GM21367 (cell line): ENCODE measurements around the gene SYCP3.
"Not testable (repeated sequence)": the region's sequence is repeated elsewhere in the genome, so short reads cannot be mapped to it uniquely, and the experiment has no call there.

Experiments used
- ATAC-seq: cut with Tn5 transposase; IDR thresholded peaks from one replicate; pipeline ENCODE4 v1.9.1; 2021; ENCODE audit not compliant: unreplicated experiment

The SYCP3 gene

DNA sequence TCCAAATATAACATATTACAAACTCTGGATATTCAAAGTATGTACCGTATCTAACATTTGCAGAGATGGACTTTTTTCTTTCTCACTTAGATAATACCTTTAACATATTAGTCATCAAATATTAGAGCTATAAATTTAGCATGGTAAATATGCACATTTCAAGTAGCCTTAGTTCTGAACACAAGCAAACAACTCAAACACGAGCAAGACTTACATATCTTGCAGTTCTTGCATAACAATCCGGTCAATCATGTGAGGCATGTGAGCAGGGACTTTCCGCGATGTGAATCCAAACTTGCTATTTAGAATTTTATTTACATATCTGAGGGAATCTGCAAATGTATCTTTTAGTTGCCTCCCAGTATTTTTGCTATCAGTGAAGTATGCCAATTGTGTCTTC lies 22.1 kb upstream of the SYCP3 start:
- ATAC-seq = no peak

DNA sequence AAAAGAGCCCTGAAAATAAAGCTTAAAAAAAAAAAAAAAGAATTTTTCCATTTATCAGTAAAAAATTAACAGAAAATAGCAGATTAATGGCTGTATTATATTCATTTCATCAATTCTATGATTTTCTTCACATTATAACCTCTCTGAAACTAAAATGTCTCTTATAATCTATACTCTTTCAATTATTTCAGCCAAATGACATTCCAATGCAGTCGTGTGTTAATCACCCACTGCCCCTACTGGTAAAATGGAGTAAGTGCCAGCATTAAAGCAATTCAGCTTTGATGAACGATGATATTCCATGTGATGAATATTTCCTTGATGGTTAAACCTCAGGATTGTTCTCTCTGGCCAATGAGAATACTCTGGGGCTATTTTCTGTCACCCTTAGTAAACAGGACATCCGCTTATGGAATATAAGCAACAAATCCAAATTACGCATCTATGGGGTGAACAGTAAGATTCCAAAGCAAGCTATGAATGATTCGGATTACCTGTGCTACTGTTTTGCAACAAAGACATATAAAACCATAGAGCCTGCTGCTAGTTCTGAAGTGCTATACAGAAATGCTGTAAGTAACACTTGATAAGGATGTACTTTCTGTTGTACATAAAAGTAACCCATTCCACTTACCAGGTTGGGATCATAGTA lies 20.3 kb upstream of the SYCP3 start:
- ATAC-seq = no peak

DNA sequence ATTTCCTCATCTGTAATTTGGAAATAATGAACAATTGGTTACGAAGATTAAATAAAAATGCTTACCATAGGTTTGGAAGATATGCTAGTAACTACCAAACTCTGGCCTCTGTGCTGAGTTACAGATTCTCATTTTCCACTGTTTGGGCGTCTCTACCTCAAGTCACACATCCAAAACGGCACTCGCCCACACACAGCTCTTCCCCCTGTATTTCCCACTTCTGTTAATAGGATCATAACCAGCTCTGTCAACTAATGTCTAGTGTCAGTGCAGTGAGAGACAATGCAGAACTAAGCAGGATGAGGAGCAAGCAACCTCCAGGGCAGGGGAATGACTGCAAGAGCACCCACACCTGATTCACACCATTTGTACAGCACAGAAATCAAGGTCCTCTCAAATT lies 10.9 kb upstream of the SYCP3 start:
- no peak for ATAC-seq

GRCh38 chr12:101749657-101750056 lies 10.4 kb upstream of the SYCP3 start:
- no peak for ATAC-seq

DNA sequence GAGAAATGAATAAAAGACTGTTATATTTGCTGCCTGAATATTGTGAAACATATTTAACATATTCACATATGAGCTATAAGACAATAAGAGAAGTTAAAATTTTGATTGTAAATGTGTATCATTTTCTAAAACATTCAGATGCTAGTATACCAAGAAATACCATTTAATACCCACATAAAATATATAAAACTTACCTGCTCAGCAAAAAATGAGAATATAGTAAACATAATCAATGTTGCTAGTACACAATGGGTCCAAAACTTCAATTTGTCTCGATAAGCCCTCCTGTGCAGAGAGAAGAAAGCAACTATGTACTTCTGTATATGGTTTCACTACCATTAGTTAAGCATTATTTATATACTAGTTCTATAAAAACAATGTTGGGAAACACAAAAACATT lies 9.6 kb upstream of the SYCP3 start:
- no peak for ATAC-seq

DNA sequence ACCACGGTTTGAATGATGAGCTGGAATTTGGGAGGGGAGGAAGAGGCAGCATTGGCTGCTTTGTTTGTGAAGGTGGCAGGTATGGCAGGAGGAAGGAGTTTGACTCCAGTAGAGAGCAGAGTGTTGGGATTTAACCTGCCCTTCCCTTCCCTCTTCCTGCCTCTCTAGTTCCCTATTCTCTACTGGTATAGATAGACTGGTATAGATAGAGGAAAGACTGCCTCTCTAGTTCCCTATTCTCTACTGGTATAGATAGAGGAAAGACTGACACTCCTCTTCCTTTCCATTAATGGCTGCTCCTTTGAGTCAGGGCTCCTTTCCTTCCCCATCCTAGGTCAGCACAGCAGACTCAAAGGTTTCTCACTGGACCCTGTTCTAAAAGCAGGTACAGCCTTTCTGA lies 8.4 kb upstream of the SYCP3 start:
- no peak for ATAC-seq

GRCh38 chr12:101746661-101747060 lies 7.4 kb upstream of the SYCP3 start:
- ATAC-seq = no peak

- ATAC-seq = no peak
Measured at GRCh38 chr12:101746196-101746595, 6.9 kb upstream of the SYCP3 start.

- ATAC-seq = no peak
Measured at GRCh38 chr12:101745481-101745880, 6.2 kb upstream of the SYCP3 start.

DNA sequence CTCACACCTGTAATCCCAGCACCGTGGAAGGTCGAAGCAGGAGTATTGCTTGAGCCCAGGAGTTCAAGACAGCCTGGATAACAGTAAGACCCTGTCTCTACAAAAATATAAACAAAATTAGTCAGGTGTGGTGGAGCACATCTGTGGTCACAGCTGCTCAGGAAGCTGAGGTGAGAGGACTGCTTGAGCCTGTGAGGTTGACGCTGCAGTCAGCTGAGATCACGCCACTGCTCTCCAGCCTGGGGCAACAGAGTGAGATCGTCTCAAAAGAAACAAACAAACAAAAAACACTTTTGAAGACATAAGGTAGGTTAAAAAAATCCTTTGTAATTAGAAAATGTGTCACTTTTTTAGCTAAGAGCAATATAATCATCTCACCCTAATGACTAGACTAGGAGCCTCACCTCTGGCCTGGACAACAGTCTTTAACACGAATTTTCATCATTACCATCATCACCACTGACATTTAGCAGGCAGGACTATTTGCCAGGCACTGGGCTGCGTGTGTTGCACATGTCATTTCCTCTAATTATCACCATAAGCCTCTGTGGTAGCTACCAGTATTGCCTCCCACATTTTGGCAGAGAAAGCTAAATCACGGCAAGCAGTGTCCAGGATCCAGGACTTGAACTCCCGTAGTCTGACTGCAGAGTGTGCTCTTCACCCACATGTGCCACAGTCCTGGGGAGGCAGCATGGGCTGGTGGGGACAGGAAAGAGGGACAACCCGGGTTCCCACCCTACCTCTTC lies 4.6 kb upstream of the SYCP3 start:
- ATAC-seq = peak; percentile 95

- ATAC-seq = no peak
Measured at GRCh38 chr12:101743242-101743641, 4.0 kb upstream of the SYCP3 start.

DNA sequence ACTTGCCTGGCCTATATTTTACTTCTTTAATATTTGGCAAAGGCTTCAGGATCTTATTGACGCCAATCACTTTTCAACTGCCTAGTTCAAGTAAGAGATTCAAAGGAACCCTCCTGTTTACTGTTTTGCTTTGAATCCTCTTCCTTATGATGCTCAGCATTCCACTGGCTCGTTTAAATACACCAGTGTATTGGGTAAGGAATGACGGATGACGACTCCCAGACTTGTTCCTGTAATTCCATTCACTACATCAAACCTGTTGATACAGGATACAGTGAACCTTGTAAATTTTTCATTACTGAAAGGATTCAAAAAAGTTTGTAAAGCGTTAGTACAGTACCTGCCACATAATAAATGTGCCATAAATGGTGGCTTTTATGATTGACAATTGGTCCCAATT lies 1.7 kb upstream of the SYCP3 start:
- ATAC-seq = no peak

- ATAC-seq = no peak
Measured at GRCh38 chr12:101740566-101740965, 1.3 kb upstream of the SYCP3 start.

DNA sequence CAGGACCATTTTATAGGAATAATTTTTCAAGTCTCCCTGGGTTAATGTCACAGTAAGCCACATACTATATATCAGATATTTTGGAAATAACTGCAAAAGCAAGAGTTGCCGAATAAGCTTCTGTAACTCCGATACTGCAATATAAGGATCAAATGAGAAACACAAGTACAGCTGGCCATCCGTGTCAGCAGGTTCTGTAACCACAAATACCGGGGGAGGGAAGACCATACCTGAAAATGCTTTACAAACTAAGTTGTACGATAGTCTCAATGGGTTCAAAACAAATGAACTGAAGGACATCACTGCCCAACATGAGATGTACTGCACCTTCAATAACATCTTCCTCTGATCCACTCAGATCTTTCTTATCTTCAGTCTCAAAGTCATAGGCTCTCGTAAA lies 1.8 kb downstream of the SYCP3 start:
- ATAC-seq = no peak

GRCh38 chr12:101734482-101734881 lies 4.8 kb downstream of the SYCP3 start:
- not testable (repeated sequence) for ATAC-seq

- ATAC-seq = no peak
Measured at GRCh38 chr12:101733166-101733565, 6.1 kb downstream of the SYCP3 start.

- ATAC-seq = no peak
Measured at GRCh38 chr12:101732318-101732717, 6.9 kb downstream of the SYCP3 start.

DNA sequence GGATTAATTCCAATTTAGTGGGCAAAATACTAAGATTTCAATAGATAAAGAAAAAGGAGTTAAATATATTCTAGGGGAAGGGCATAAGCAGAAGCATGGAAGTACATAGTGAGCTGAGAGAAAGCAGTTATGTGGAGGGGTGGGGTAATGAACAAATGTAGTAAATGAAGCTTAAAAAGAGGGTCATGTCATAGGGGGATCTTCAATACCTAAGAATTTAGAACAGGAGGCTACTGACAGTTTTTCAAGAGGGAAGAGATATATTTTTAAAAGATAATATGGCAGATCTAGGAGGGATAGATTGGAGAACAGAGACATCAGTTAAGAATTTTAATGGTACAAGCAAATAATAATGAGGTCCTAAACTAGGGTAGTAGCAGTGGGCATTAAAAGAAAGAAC lies 9.4 kb downstream of the SYCP3 start:
- no peak for ATAC-seq

DNA sequence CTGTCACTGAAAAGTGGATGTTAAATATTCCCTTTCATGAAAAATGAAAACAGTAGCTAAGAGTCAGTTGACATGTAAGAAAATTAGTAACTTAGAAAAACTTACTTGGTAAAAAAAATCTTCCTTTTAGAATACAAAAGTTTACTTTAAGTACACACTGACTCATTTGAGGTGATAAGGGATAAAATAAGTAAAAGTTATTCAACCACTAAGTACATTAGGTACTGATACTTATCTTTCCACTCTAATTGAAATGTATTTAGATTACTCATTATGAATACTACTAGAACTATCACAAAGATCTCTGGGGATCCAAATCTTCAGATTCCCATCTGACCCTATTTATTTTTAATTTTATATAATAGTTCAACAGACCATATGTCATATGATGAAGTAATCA lies 12.2 kb downstream of the SYCP3 start:
- ATAC-seq = no peak

DNA sequence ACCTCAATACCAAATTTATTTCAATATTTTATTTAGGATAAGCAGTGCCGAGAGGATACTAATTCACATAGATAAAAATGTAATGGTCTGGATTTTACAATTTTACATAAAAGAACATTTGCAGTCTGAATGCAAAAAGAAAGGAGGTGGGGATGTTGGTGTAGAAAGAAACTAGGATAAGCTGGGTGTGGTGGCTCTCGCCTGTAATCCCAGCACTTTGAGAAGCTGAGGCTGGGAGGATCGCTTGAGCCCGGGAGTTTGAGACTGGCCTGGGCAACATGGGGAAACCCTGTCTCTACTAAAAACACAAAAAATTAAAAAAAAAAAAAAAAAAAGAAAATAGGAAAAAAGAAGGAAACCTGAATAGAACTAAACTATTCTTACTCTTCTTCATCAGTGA lies 16.9 kb downstream of the SYCP3 start:
- ATAC-seq = no peak

DNA sequence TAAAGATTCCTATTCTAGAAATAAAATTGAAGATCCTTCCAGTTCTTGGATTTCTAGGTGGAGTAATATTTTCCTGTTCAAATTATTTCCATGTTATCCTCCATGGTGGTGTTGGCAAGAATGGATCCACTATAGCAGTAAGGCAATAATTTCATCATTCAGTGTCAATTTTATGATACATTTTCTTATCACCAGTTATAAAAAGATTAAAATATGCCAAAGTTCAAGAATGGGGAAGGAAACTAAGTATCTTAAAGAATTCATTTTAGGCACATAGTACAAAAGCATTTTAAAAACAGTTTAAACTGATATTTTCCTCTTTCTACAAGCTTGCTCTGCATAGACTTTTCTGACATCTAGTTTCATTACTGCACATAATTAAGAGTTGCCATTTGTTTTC lies 19.1 kb downstream of the SYCP3 start:
- no peak for ATAC-seq

DNA sequence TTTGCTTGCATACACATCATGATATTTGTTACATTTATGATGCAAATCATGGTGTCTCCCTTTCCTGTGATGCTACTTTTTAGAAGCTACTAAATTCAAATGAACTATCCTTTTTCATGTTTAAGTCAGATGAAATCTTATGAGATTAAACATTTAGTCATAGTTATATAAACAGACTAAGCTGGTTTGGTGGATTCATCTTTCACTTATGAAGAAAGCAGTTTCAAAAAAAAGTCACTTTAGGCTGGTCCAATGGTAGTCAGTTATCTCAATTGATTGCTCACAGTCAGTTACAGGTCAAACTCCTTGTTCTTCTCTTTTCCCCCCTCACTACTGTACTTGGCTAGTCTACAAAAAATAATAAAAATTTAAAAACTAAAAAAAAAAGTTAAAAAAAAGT lies 19.7 kb downstream of the SYCP3 start:
- ATAC-seq = no peak

DNA sequence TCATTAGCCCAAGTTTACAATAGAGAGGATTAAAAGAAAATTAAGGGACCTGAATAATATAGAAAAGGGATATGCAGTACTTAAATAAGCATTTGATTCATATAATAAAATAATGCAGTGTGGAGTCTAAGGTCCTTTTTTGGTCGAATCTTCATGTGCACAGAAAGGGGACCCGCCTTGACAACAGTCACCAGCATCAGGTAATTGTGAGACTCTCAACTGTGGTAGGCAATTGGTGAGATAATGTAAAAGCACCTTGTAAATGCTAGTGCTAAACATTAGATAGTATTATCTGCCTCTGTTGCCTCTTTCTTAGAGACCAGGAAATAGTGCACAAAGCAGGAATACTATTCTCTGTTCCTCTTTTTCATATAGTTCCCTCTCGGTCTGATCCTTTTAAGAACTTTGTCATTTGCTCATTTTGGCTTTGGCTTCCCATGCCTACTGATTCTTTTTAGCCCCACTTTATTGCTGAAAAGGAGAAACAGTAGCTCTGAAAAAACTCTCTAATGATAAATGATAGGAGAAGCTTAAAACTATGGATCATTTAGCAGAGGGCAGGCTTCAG lies 24.3 kb downstream of the SYCP3 start:
- ATAC-seq = no peak
